Superior temporal gyrus (tissue), 1 donor: ENCODE data around the gene SLC39A9.

ENCODE experiments used
- DNase-seq: peaks from one replicate; pipeline ENCODE4 v3.0.0-alpha.2; 2016; ENCODE audit errors: extremely low spot score

The SLC39A9 gene, protein sequence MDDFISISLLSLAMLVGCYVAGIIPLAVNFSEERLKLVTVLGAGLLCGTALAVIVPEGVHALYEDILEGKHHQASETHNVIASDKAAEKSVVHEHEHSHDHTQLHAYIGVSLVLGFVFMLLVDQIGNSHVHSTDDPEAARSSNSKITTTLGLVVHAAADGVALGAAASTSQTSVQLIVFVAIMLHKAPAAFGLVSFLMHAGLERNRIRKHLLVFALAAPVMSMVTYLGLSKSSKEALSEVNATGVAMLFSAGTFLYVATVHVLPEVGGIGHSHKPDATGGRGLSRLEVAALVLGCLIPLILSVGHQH

DNA sequence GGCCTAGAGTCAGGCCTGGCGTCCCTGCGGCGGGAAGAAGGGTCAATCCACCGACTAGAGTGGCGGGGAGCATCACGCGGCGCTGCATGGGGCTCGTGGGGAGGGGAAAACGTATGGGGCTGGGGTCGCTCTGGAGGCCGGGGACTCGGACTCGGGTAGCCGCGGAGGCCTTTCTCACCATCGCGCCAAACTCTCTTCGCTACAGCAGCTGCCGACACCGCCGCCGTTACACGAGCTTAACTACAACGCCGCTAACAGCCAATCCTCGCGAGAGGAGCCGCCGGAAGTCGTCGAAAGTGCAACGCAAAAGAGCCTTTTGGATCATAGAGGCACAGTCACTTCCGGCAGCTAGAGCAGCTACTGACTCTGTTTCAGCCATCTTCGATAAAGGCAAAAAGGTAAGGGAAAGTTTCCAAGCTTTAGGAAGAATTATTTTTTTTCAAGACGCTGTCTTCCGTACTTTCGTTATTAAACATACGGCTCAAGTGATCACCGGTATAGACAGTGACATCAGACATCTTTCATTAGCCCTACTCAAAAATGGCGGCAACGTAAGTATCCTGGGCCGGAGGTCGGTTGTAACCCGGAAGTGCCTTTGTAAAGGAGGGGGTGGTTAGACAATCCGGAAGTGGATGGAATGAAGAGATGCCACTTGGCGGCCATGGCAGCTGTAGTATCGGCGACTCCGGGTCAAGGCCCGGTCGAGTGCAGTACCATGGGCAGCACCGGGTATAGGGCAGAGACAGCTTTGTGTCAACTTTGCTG lies at the start of gene SLC39A9, which contains the start of gene ERH:
SLC39A9 (plus strand) TSS at position 640 of the 765 bp plus-strand sequence. CDS start 678 bp downstream, outside the sequence.
ERH (minus strand) TSS at position 247 of the 765 bp plus-strand sequence; CDS start at position 181, 66 bp downstream.
- peak; percentile 100 for DNase-seq

DNA sequence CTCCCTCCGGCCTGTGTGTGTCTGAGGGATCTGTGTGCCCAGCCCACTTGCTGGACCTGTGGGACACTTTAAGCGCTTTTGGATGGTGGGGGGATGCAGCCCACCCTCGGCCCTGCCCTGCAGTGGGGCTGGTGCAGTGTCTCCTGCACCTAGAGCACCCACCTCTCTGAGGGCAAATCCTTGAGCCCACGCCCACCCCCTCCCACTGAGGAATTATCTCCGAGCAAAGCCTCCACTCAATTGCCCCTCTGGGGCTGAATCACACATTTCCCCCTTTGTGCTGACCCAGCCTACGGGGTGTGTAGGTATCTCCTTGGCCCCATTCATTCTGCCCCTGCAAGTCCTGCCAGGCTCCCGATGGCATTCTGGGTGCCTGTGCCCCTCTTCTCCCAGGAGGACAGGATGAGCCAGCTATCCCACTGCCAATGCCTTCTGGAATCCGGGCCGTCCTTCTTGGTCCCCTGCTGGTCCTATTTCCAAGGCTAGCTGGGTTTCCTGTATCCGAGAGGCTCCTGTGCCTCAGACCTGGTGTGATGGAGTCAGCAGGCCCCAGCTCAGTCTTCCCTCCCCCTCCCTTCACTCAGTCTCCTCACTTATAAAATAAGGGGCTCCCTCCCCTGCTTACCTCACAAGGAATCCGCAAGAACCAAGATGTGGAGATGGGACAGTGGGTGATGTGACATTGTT lies 49.3 kb upstream of the SLC39A9 start:
- DNase-seq, result no peak

DNA sequence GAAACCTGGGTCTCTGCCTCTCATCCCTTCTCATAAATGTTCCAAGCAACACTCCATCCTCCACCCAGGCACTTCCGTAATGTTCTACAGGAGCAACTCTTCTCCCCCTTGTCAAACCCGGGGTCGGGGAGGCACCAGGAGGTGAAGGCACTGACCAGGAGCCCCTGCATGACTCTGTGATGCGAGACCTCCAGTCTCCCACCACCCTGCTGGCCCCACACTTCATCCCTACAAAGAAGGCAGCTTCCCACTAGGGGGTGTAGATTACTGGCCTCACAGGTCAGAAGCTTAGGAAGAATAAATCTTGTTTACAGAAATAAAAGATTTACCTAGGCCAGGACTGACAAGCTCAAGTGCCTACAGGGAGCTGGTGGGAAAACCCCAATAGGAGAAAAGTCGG lies 47.6 kb upstream of the SLC39A9 start:
- no peak for DNase-seq

DNA sequence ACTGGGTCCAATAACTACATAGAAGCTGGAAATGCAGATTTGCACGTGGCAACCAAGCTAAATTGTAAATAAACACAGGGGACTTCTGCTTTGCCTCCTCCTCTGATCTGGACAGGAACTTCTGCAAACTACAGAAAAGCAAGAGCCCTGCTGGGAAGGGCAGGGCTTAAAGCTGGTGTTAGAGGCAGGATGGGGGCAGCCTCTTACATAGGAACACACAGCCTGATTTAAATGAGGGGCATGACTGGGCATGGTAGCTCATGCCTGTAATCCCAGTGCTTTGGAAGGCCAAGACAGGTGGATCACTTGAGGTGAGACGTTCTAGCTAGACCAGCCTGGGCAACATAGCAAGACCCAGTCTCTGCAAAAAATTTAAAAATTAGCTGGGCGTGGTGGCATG lies 47.1 kb upstream of the SLC39A9 start:
- no peak for DNase-seq

DNA sequence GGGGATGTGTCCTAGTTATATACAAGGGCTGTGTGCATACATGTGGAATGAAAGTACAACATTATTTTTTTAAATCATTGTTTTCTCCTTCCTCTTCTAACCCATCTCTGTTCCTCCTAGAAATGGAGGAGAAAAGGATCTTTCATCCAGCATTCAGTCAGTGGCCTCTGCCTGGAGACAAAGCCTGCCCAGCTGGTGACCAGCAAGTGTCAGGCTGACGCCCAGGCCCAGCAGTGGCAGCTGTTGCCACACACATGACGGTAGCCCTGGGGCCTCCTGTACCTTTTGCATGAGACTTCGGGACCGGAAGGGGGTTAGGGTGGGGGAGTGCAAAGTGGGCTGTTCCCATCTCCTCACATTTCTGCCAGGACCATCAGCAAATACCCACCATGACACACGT lies 46.6 kb upstream of the SLC39A9 start:
- DNase-seq, result no peak

DNA sequence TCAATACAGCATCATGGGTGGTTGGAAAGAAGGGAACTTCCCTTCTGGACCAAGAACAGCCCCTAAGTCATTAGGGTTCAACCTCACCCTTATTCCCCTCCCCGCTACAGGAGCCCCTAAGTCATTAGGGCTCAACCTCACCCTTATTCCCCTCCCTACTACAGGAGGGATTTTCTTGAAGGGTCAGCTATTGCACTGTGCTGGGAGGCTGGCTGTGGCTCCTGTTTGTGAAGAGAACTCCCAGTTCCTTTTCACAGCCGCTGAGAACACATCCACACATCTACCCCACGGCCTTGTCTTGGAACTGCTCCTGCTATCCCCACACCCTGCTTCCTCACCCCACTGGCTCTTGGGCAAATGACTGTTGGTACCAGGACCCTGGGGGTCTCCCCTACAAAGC lies 45.3 kb upstream of the SLC39A9 start:
- no peak for DNase-seq

DNA sequence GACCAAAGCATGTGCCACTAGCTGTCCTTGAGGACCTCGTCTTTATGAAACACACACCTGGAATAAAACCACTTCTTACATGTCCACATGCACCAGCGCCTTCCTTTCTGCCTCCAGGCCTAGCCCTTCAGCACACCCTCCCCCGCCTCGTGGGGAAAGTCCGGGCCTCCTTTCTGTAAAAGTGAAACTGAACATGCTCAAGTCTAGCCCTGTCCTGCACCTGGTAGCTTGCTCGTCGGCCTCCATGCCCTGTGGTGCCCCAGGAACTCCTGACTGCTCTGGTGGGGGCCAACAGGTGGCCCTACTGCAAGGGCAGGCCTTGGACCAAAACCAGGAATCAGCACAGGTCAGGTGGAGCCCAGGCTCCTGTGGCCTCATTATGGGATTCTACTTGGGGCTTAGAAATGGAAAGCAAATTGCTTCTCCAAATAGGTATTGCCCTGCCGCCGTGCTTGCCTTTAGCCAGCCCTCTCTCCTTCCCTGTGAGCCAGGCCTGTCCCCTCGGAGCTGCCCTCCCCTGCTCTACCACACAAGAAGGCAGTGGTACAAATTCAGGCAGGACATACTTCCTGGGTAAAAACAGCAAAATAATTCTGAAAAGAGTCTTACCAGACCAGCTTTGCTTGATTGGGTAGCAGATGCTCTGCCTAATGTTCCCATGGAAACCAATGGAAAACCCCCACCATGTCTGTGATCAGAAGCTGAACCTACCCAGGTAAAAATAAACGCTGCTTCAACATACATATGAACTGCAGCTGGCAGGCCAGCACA lies 43.9 kb upstream of the SLC39A9 start:
- peak; percentile 50 for DNase-seq

DNA sequence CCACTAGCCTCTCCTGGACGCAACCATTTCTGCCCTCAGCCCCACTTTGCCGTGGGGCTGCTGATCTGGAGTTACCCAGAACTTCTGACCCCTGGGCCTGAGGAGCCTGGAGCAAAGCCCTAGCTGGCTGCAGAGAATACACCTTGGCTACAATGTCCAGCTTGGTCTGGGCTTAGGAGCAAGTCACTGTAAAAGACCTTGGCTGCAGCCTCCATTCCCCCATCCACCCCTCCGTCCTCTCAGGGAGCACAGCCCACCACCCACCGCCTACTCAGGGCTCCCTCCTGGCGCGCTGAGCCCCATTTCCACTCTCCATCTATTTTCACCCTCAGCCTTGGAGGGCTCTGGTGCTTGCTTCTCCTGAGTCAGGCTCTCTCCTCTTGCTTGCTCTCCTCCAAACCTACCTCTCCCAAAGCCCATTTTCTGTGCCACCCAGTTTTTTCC lies 43.3 kb upstream of the SLC39A9 start:
- DNase-seq, result no peak

DNA sequence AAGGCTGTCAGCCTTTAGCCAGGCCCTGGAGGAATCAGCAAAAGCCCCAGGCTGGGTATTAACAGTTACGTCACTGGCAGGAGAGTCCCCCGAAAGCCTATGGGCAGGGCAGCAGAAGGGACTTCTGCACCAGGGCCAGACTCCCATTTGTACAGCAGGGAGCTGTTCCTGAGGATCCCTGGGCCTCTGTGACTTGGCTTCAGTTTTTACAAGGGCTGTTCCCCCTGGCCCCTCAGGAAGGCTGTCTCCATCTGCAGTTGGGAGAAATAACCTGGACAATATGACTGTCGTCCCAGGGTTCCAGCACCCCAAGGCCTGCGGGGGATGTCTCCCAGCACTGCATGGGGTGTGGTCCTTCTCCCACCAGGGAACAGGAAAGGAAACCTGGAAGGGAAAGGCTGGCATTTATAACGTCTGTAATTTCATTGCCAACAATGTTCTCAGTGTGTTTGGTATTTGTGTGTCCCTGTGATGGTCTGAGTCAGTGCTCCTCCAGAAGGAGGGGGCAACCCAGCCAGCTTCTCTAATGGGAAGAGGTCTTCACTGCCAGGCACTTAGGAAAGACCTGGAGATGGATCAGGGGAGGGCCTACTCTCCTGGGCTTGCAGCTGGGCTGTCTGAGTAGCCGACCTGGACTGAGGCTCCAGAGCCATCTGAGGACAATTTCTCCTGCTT lies 42.7 kb upstream of the SLC39A9 start:
- DNase-seq, result no peak

DNA sequence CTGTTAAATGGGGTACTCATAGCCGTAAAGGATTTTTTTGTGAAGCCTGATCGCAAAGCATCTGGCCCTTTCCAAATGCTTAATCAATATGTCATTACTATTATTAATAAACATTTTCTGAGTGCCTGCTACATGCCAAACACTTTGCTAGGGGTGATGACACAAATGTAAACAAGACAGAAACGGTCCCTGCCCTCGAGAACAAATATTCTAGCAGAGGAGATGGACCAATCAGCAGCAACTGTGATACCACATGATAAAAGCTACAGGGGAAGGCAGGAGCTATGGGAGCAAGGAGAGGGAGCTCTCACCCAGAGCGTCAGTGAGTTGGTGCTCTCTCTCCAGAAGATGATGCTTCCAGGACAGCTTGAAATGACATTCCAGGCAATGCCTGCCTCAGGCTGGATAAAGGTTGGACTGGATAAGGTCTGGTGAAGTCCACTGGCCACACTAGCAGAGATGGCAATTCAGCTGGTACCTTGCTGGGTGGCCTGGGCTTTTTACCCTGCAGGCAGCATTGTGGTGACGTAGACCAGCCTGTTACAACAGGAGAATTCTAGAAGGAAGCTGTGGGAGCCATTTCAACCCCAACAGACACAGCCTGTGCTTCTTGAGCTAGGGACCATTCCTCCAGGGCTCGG lies 41.5 kb upstream of the SLC39A9 start:
- no peak for DNase-seq

DNA sequence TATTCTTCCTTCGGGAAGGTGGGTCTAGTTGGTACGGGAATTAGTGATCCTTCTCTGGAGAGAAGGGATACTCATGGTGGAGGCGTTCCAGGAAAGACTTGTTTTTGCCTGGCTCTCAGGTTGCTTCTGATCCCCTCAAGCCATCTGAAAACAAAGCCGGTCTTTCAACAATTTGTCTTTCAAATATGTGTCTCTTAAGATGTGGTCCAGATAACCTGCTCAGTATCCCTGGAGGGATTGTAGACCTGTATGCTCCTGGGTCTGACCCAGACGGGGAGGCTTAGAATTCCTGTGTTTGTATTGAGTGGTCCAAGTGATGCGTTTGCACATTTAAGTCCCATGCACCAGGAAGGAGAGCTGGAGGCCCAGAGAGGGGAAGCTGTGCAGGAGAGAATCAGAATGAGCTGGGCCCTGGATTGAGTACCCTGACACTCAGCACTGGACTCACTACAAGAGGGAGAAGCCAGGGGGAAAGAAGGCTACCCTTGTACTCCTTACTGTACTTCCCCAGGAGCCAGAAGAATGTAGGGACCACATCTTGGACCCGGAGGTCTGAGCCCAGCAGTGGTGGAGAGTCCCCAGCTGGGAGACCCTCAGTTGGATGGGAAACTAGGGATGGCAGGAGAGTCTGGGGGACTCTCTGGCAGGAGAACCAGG lies 40.8 kb upstream of the SLC39A9 start:
- no peak for DNase-seq

DNA sequence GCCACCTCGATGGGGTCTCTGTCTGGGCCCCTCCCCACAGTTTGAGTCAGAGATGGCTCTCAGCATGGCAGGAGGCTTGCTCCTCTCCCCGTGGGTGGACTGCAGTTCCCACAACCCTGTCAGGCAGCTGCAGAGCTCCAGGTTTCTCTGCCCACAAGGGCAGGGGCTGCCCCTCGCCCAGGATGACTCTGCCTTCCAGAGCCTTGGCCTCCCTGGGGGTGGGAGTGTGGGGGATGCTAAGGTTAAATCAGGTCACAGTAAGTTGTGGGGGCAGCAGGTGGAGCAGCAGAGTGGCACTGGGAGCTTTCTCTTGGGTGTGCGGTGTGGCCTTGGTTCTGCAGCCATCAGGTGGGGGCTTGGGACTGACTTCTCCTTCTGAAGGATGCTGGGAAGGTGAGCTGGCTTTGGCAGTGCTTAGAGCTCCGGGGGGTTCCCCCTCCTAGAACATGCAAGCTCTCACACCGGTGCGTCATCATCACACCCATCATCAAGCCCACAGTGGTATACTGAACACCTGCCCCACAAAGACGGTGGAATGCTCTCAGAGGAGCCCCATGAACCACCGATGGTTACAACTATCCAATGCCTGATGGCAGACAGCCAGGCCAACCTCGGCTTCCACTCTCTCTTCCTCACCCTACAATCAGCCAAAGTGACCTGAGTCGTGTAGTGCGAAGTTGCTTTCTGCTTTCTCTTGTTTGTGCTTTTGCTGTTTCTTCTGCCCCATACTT lies 40.1 kb upstream of the SLC39A9 start:
- no peak for DNase-seq

DNA sequence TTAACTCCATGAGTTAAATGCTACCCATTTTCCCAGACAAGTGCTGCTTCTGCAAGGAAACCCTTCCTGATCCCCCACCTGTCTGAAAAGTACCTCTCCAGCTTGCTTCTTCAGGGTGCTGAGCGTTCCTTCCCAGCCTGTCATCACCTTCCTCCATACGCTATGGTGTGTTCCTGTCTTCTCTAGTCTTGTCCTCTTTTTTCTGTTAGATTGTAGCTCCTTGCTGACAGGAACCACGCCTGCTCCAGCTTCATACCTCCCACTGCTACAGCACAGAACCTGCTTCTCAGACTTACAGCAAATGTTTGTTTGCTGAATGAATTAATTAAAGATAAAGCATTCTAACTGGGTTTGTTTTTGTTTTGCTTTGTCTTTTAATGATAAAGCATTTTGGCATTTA lies 39.5 kb upstream of the SLC39A9 start:
- peak; percentile 27 for DNase-seq

DNA sequence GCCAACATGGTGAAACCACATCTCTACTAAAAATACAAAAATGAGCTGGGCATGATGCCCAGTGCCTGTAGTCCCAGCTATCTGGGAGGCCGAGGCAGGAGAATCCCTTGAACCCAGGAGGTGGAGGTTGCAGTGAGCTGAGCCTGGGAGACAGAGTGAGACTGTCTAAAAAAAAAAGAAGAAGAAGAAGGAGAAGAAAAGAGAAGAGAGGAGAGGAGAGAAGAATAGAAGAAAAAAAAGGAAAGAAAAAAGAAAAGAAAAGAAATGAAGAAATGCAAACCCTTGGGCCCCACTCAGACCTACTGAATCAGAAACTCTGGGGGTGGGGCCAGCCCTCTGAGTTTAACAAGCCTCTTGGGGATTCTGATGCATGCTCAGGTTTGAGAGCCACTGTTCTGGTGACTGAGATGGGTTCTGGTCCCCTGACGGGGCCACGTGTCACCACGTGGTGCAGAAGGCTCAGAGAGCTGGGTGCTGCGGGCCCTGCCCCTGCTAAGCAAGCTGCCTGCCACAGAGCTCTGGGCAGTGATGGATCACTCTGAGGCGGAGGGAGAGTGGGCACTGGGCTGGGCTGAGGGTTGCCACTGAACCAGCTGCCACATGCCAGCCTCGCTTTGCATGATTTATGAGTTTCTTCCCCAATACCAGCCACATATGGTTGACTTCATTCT lies 37.9 kb upstream of the SLC39A9 start:
- no peak for DNase-seq

DNA sequence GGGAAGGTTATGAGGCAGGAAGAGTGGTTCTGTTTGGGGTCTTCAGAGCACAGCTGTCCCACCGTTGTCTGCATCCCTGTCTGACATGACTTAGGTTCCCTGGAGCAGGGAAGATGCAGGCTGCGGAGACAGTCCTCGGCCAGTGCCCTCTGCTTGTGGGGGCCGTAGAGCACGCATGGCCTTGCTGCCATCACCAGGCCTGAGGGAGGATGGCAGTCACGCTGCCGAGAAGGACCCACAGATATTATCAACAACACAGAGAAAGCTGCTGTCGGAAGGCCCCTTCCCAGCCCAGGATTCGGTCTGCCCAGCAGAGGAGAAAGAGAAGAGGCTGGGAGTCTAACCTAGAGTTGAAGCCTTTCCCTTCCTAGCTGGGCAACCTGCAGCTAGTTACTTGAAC lies 35.4 kb upstream of the SLC39A9 start:
- peak; percentile 62 for DNase-seq

DNA sequence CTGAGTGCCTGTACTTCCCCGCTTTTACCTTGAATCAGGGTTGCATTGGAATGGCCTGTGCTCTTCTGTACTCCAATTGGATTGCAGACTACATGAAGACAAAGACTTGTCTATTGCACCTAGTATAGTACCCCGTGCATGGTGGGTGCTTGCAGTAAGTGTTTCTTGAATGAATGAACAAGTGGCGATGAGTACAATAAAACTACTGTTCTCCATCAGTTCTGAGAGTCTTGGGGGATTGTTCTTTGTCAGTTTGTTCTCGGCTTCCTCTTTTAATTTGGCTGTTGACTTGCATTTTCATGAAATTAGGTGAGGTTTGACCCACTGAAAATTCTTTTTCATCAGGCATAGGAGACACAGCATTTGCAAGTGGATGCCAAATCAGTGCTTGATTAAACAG lies 34.5 kb upstream of the SLC39A9 start:
- no peak for DNase-seq

DNA sequence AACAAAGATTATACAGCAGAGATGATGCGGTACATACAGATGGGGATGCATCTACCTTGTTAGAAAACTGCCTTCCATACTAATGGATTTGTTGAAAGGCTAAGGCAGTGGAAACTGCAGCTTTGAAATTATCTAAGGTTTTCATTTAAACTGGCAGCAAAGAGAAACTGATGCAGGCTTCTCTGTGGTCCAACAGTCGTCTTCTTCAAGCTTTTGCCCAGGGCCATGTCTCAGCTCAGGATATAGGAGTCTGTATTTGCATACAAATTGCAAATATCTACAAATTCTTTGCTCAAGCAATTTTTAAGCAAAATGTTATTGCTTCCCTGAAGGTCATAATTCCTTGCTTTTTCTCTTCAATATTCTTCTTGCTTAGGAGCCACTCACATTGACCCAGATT lies 34.1 kb upstream of the SLC39A9 start:
- DNase-seq, result no peak

DNA sequence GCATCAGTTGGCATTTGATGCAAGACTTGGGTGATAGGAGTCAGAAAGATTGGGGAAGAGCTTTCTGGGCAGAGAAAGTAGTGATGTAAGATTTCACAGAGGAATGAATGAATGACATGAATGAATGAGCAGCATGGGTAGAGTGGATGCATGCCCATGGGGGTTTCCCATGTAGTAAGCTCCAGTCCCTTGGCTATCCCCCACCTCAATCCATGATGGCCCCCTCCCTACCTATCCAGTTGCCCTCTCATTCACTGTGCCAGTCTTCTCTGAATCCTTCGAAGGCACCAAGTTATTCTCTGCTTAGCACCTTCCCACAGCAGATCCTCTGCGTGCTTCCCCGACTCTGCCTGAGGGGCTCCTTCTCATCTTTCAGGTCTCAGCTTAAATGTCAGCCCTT lies 32.4 kb upstream of the SLC39A9 start:
- no peak for DNase-seq

DNA sequence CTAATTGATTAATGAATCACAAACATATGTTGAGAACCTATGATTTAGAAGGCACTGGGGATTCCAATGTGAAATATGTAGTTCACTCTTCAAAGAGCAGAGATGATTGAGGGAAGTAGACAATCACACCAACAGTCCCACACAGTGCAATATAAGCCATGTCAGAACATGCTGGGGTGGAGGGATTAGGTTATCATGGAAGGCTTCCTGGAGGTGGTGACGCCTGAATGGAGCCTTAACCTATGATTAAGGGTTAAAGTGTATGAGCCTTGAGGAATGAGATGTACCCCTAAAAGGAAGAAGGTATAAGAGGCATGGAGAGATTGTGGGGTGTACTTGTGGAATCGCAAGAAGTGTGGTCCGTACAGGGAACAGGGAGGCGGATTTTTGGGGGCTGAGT lies 31.7 kb upstream of the SLC39A9 start:
- DNase-seq, result no peak
